ENCODE results near the gene CKMT2.

DNA sequence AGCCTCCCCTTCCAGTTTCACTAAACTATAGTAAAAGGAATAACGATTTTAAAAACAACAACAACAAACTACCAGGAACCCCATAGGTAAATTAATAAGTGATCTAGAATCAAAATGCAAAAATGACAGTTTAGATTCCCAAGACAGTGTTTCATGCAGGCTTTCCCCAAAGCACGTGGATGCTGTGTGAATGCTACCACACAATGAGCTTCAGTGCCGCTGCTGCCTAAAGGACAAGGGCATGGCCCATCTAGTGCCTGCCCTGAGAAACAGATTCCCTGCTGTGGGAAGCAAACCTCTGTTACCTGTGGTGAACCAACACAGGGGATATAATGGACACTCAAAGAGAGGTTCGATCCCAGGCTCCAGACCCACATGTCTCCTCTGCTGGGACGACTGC is 23.7 kb upstream of the CKMT2 start:
- TF ChIP-seq, protein P1, sequence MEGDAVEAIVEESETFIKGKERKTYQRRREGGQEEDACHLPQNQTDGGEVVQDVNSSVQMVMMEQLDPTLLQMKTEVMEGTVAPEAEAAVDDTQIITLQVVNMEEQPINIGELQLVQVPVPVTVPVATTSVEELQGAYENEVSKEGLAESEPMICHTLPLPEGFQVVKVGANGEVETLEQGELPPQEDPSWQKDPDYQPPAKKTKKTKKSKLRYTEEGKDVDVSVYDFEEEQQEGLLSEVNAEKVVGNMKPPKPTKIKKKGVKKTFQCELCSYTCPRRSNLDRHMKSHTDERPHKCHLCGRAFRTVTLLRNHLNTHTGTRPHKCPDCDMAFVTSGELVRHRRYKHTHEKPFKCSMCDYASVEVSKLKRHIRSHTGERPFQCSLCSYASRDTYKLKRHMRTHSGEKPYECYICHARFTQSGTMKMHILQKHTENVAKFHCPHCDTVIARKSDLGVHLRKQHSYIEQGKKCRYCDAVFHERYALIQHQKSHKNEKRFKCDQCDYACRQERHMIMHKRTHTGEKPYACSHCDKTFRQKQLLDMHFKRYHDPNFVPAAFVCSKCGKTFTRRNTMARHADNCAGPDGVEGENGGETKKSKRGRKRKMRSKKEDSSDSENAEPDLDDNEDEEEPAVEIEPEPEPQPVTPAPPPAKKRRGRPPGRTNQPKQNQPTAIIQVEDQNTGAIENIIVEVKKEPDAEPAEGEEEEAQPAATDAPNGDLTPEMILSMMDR (IDR thresholded peaks at IDR 0.05): no peak
- no peak for TF ChIP-seq POLR2AphosphoS5 (IDR thresholded peaks at IDR 0.05; ENCODE audit: low read depth, low read length)
- TF ChIP-seq TCF7L2 (IDR thresholded peaks at IDR 0.05; ENCODE audit: low read depth, low read length): no peak
